Measurements from ENCODE around the gene MYO1A. TPM values are rescaled to one million over a fixed set of nuclear protein-coding genes. Genes with fewer than 3 reads are reported as not detected.
A peak's percentile ranks its signal among the peaks of the same experiment; 100 is the strongest.

MYO1A gene
- total RNA-seq, 3 donors from 2014 or later (not counting 1 experiment from before 2014, with no cell fraction given): 1.1 TPM; not detected in 2

GRCh38 chr12:57069523-57069922 lies 19.6 kb upstream of the MYO1A start:
- peaks cover 7% of the 10 kb centered on the region for H3K36me3 ChIP-seq (ENCODE audit: control insufficient read depth, insufficient read depth, low read length)
- Mint-ChIP-seq H3K4me3 (no peak overlapping the region), H3K4me1 (peaks cover 8 to 9% of the 10 kb centered on the region in 2 donors)

GRCh38 chr12:57066245-57066644 lies 16.3 kb upstream of the MYO1A start:
- no peak for TF ChIP-seq CTCF (IDR thresholded peaks at IDR 0.05)
- Mint-ChIP-seq H3K36me3 (no peaks in the 10 kb centered on the region), H3K4me1 (peaks cover 15 to 16% of the 10 kb centered on the region in 2 donors), H3K27ac (peak overlapping the region in 1 of 2 donors; percentile 44), H3K27me3 (ENCODE audit: low read depth in 2 of 2) (no peaks in the 10 kb centered on the region), H3K9me3 (no peaks in the 10 kb centered on the region), H3K4me3 (no peak overlapping the region)
- ATAC-seq: no peak
- no peak for DNase-seq
- Histone ChIP-seq H3K4me1 (ENCODE audit: control insufficient read depth, insufficient read depth, low read length) (peaks cover 4% of the 10 kb centered on the region), H3K36me3 (ENCODE audit: control insufficient read depth, insufficient read depth, low read length) (peaks cover 7% of the 10 kb centered on the region), H3K9me3 (ENCODE audit: control insufficient read depth, insufficient read depth, low read length) (no peaks in the 10 kb centered on the region), H3K27ac (ENCODE audit: low read length) (no peak overlapping the region), H3K4me3 (ENCODE audit: low read length) (no peak overlapping the region), H3K27me3 (ENCODE audit: control insufficient read depth, insufficient read depth, low read length) (no peaks in the 10 kb centered on the region)
- intact Hi-C loops (cut with micrococcal nuclease): no loop called here
- WGBS (ENCODE audit: insufficient coverage): 82% methylated on average over 2 of the region's 2 CpGs

More at GRCh38 chr12:57069523-57069922, 19.6 kb upstream of the MYO1A start:
- intact Hi-C loops (cut with micrococcal nuclease): loop anchor here (1.0 kb wide), 3 partner anchors 24 to 114 kb away; no protein-coding TSS in a partner anchor
- H3K9me3 Mint-ChIP-seq: no peaks in the 10 kb centered on the region
- H3K36me3 Mint-ChIP-seq: no peaks in the 10 kb centered on the region
- Histone ChIP-seq H3K4me1 (ENCODE audit: control insufficient read depth, insufficient read depth, low read length) (peaks cover 4% of the 10 kb centered on the region), H3K9me3 (ENCODE audit: control insufficient read depth, insufficient read depth, low read length) (no peaks in the 10 kb centered on the region), H3K27me3 (ENCODE audit: control insufficient read depth, insufficient read depth, low read length) (no peaks in the 10 kb centered on the region), H3K4me3 (ENCODE audit: low read length) (no peak overlapping the region), H3K27ac (ENCODE audit: low read length) (peak overlapping the region; percentile 23)
- 27% methylated on average over 3 of the region's 3 CpGs for WGBS (ENCODE audit: insufficient coverage)
- ATAC-seq: peak; percentile 99 to 100 (median 100)
- peak in 1 of 2 donors; percentile 88 for DNase-seq
- H3K27ac Mint-ChIP-seq: peak overlapping the region; percentile 66 to 89
- no peaks in the 10 kb centered on the region for H3K27me3 Mint-ChIP-seq (ENCODE audit: low read depth in 2 of 2)
- TF ChIP-seq CTCF (IDR thresholded peaks at IDR 0.05): peak; percentile 86

GRCh38 chr12:57063991-57064685 lies 14.2 kb upstream of the MYO1A start:
- Histone ChIP-seq H3K36me3 (ENCODE audit: control insufficient read depth, insufficient read depth, low read length) (peaks cover 10% of the 10 kb centered on the region), H3K4me1 (ENCODE audit: control insufficient read depth, insufficient read depth, low read length) (no peaks in the 10 kb centered on the region), H3K27me3 (ENCODE audit: control insufficient read depth, insufficient read depth, low read length) (no peaks in the 10 kb centered on the region), H3K27ac (ENCODE audit: low read length) (peak overlapping the region; percentile 79), H3K9me3 (ENCODE audit: control insufficient read depth, insufficient read depth, low read length) (no peaks in the 10 kb centered on the region), H3K4me3 (ENCODE audit: low read length) (no peak overlapping the region)
- Mint-ChIP-seq H3K9me3 (no peaks in the 10 kb centered on the region), H3K27me3 (ENCODE audit: low read depth in 2 of 2) (no peaks in the 10 kb centered on the region), H3K27ac (peak overlapping the region; percentile 88 to 95), H3K4me3 (peak overlapping the region; percentile 84), H3K4me1 (peaks cover 7 to 8% of the 10 kb centered on the region in 2 donors), H3K36me3 (no peaks in the 10 kb centered on the region)
- WGBS (ENCODE audit: insufficient coverage): no CpG with 5 or more reads among the region's 5 CpGs
- intact Hi-C loops (cut with micrococcal nuclease): loop anchor here (2.0 kb wide), 1 partner anchor 15 kb away; the partner anchor contains the start of gene NEMP1
- ATAC-seq: peak; percentile 91 to 97 (median 92)
- TF ChIP-seq CTCF (IDR thresholded peaks at IDR 0.05): no peak
- DNase-seq: peak in 1 of 2 donors; percentile 92

Measured in natural killer cell (primary cell).